HL-60 (cell line): Measurements from ENCODE around the gene MEST.

Experiments
- DNase-seq, 2 experiments: peaks; one replicate each; pipeline ENCODE4 v3.0.0-alpha.2; 2010 to 2020; ENCODE audit warnings: low read depth in 1 of 2, low spot score in 1 of 2
- H3K27ac ChIP-seq: fragments of 250-450 bp; sonication (Bioruptor Pico); replicated peaks from 2 replicates; pipeline ENCODE4 v1.5.1; 2020; ENCODE audit warnings: mild to moderate bottlenecking, moderate library complexity
- H3K27me3 ChIP-seq: fragments of 250-450 bp; sonication (Bioruptor Pico); 2 replicates; pipeline ENCODE4 v1.5.1; 2021; ENCODE audit warnings: mild to moderate bottlenecking, moderate library complexity; ENCODE audit not compliant: insufficient read depth, poor library complexity, severe bottlenecking
- H3K4me3 ChIP-seq: replicated peaks from 2 replicates; pipeline ENCODE4 v1.5.1; 2011; ENCODE audit warnings: mild to moderate bottlenecking, control low read depth, low read length; ENCODE audit not compliant: insufficient read depth
- GABPA ChIP-seq: IDR thresholded peaks from 2 replicates; pipeline ENCODE4 v1.6.1; 2012; ENCODE audit warnings: low read depth
- POLR2AphosphoS5 ChIP-seq: IDR thresholded peaks from 2 replicates; pipeline ENCODE4 v1.6.1; 2012; ENCODE audit warnings: low read depth
- SPI1 ChIP-seq: IDR thresholded peaks from 2 replicates; pipeline ENCODE4 v1.6.1; 2012; ENCODE audit warnings: low read depth, mild to moderate bottlenecking, borderline replicate concordance
- TF ChIP-seq, protein P1 (sequence below): IDR thresholded peaks from one replicate; pipeline ENCODE4 v1.5.1; 2011; ENCODE audit warnings: low read length, control low read depth, inconsistent platforms; ENCODE audit not compliant: insufficient read depth
- TF ChIP-seq, protein P2 (sequence below): IDR thresholded peaks from 2 replicates; pipeline ENCODE4 v1.6.1; 2012; ENCODE audit warnings: low read depth; ENCODE audit not compliant: insufficient replicate concordance

MEST gene

GRCh38 chr7:130492523-130493274 lies 814 bp downstream of the MEST start:
- Histone ChIP-seq H3K27me3 (peaks cover 2% of the 10 kb centered on the region), H3K4me3 (no peak overlapping the region), H3K27ac (no peak overlapping the region)
- DNase-seq: no peak
- TF ChIP-seq, protein P1, sequence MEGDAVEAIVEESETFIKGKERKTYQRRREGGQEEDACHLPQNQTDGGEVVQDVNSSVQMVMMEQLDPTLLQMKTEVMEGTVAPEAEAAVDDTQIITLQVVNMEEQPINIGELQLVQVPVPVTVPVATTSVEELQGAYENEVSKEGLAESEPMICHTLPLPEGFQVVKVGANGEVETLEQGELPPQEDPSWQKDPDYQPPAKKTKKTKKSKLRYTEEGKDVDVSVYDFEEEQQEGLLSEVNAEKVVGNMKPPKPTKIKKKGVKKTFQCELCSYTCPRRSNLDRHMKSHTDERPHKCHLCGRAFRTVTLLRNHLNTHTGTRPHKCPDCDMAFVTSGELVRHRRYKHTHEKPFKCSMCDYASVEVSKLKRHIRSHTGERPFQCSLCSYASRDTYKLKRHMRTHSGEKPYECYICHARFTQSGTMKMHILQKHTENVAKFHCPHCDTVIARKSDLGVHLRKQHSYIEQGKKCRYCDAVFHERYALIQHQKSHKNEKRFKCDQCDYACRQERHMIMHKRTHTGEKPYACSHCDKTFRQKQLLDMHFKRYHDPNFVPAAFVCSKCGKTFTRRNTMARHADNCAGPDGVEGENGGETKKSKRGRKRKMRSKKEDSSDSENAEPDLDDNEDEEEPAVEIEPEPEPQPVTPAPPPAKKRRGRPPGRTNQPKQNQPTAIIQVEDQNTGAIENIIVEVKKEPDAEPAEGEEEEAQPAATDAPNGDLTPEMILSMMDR: no peak
- TF ChIP-seq, protein P2, sequence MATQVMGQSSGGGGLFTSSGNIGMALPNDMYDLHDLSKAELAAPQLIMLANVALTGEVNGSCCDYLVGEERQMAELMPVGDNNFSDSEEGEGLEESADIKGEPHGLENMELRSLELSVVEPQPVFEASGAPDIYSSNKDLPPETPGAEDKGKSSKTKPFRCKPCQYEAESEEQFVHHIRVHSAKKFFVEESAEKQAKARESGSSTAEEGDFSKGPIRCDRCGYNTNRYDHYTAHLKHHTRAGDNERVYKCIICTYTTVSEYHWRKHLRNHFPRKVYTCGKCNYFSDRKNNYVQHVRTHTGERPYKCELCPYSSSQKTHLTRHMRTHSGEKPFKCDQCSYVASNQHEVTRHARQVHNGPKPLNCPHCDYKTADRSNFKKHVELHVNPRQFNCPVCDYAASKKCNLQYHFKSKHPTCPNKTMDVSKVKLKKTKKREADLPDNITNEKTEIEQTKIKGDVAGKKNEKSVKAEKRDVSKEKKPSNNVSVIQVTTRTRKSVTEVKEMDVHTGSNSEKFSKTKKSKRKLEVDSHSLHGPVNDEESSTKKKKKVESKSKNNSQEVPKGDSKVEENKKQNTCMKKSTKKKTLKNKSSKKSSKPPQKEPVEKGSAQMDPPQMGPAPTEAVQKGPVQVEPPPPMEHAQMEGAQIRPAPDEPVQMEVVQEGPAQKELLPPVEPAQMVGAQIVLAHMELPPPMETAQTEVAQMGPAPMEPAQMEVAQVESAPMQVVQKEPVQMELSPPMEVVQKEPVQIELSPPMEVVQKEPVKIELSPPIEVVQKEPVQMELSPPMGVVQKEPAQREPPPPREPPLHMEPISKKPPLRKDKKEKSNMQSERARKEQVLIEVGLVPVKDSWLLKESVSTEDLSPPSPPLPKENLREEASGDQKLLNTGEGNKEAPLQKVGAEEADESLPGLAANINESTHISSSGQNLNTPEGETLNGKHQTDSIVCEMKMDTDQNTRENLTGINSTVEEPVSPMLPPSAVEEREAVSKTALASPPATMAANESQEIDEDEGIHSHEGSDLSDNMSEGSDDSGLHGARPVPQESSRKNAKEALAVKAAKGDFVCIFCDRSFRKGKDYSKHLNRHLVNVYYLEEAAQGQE: no peak
- TF ChIP-seq GABPA (no peak), SPI1 (no peak), POLR2AphosphoS5 (no peak)

- TF ChIP-seq, protein P1: no peak
- TF ChIP-seq SPI1 (no peak), POLR2AphosphoS5 (no peak), GABPA (no peak)
- TF ChIP-seq, protein P2: no peak
- peaks cover 2% of the 10 kb centered on the region for H3K27me3 ChIP-seq
- H3K4me3 ChIP-seq: no peak overlapping the region
- no peak for DNase-seq
- no peak overlapping the region for H3K27ac ChIP-seq
These were observed 1.5 kb downstream of the MEST start for GRCh38 chr7:130493275-130493873.

GRCh38 chr7:130494431-130494858 lies 2.6 kb downstream of the MEST start:
- no peak for TF ChIP-seq SPI1
- Histone ChIP-seq H3K27ac (no peak overlapping the region), H3K27me3 (peaks cover 2% of the 10 kb centered on the region), H3K4me3 (no peak overlapping the region)
- no peak for DNase-seq

- no peak for DNase-seq
- H3K27ac ChIP-seq: no peak overlapping the region
- no peak for TF ChIP-seq SPI1
- no peak for TF ChIP-seq POLR2AphosphoS5
- TF ChIP-seq, protein P2: no peak
- no peak for TF ChIP-seq GABPA
- TF ChIP-seq, protein P1: no peak
- no peaks in the 10 kb centered on the region for H3K27me3 ChIP-seq
- H3K4me3 ChIP-seq: no peak overlapping the region
These were observed 8.6 kb downstream of the MEST start for GRCh38 chr7:130500463-130500862.
